ENCODE measurements around the gene C1QTNF9. TPM values are rescaled to one million over a fixed set of nuclear protein-coding genes. Genes with fewer than 3 reads are reported as not detected.

C1QTNF9 gene
- total and polyA plus RNA-seq, 2 of the 8 experiments (the other 6 are each of a cell fraction or from before 2014, with no cell fraction given), result not detected

GRCh38 chr13:24270639-24271141, 38.7 kb upstream of the C1QTNF9 start:
- Histone ChIP-seq H3K56ac (replicated peaks; ENCODE audit: insufficient read length, low read depth, low read length) (no peak overlapping the region), H3K27me3 (replicated peaks in 1 of 4; ENCODE audit: control insufficient read depth in 3 of 4, extremely low read depth in 1 of 4, insufficient read depth in 3 of 4, low read length in 3 of 4) (no peaks in the 10 kb centered on the region), H3K18ac (ENCODE audit: extremely low read depth, low read length) (no peak overlapping the region), H3K23ac (ENCODE audit: insufficient read length) (no peak overlapping the region), H2AK5ac (ENCODE audit: low read depth, low read length) (no peak overlapping the region), H4K8ac (ENCODE audit: extremely low read depth, insufficient read depth, low read length) (no peak overlapping the region), H4K20me1 (replicated peaks in 1 of 2; ENCODE audit: control insufficient read depth in 1 of 2, insufficient read depth in 2 of 2, low read length in 2 of 2) (peaks cover 0 to 2% of the 10 kb centered on the region in 2 experiments), H2BK15ac (ENCODE audit: low read length) (no peak overlapping the region), H3K14ac (ENCODE audit: insufficient read length) (no peak overlapping the region), H3K79me2 (ENCODE audit: control insufficient read depth in 1 of 2, insufficient read depth in 2 of 2, low read length in 2 of 2) (no peaks in the 10 kb centered on the region), H3K27ac (ENCODE audit: low read depth, low read length) (no peak overlapping the region), H3K4me1 (replicated peaks in 1 of 4; ENCODE audit: control insufficient read depth in 3 of 4, insufficient read depth in 4 of 4, low read length in 3 of 4) (no peaks in the 10 kb centered on the region), H4K5ac (ENCODE audit: insufficient read length, low read depth, low read length) (no peak overlapping the region), H3K79me1 (ENCODE audit: low read depth, low read length) (no peaks in the 10 kb centered on the region), H3K9me3 (ENCODE audit: insufficient read depth in 2 of 2, low read depth in 1 of 2, low read length in 1 of 2) (no peaks in the 10 kb centered on the region), H3K4me2 (ENCODE audit: insufficient read depth in 1 of 2, low read depth in 2 of 2, low read length in 2 of 2) (no peak overlapping the region), H3K36me3 (ENCODE audit: control insufficient read depth in 2 of 4, insufficient read depth in 4 of 4, low read length in 3 of 4) (no peaks in the 10 kb centered on the region), H3K23me2 (ENCODE audit: low read depth, low read length) (no peaks in the 10 kb centered on the region), H3K9ac (replicated peaks in 1 of 4; ENCODE audit: extremely low read depth in 1 of 4, low read depth in 3 of 4, low read length in 3 of 4) (no peak overlapping the region), H3K4ac (replicated peaks; ENCODE audit: insufficient read length, low read depth, low read length) (no peak overlapping the region), H2BK120ac (replicated peaks; ENCODE audit: low read depth, low read length) (no peak overlapping the region), H2BK5ac (ENCODE audit: low read depth, low read length) (no peak overlapping the region), H4K91ac (replicated peaks; ENCODE audit: insufficient read length, low read length) (no peak overlapping the region), H2BK12ac (ENCODE audit: low read depth, low read length) (no peak overlapping the region), H3K4me3 (ENCODE audit: extremely low read depth in 1 of 4, insufficient read depth in 2 of 4, low read depth in 3 of 4, low read length in 4 of 4) (no peak overlapping the region), H2AFZ (ENCODE audit: low read length) (no peak overlapping the region), H2BK20ac (ENCODE audit: low read length) (no peak overlapping the region)
- ChIA-PET CTCF (ENCODE audit: partially characterized antibody) (interaction anchor here (0.6 kb wide), 3 partner anchors 16 to 110 kb away, joined by 3 to 4 read pairs (median 3); no protein-coding TSS in a partner anchor), POLR2A (ENCODE audit: partially characterized antibody) (no interaction called here)
- DNase-seq (ENCODE audit: low read depth in 1 of 2, low spot score in 2 of 2) (no peak), FAIRE-seq (no peak)
- 82% methylated on average over 10 of the region's 10 CpGs; no CpG with 5 or more reads in 1 of the 2 experiments for WGBS, 2 experiments (ENCODE audit: extremely low coverage in 1 of 2, insufficient coverage in 1 of 2, insufficient read length in 1 of 2, insufficient replicate concordance in 2 of 2, low coverage in 1 of 2, low lambda C conversion rate in 2 of 2, missing lambda C conversion rate in 1 of 2)
